Activated CD8-positive, alpha-beta memory T cell treated with anti-CD3 and anti-CD28 coated beads, Interleukin-2, amount 10 ng/mL, durations not matched to agents 7 days and 5 days (primary cell): ENCODE results near the gene ZNF385D. TPM values are rescaled to one million over a fixed set of nuclear protein-coding genes. Genes with fewer than 3 reads are reported as not detected.
"Not testable (repeated sequence)": the region's sequence is repeated elsewhere in the genome, so short reads cannot be mapped to it uniquely, and the experiment has no call there.

Experiments
- ATAC-seq: fragments of 150-1000 bp; cut with Tn5 transposase; one replicate; pipeline ENCODE4 v1.10.0; 2021; ENCODE audit warnings: moderate library complexity
- CTCF ChIA-PET: fragments of 350-600 bp; sonication (Branson Sonifier 250); formaldehyde crosslinking; loops from one replicate; lab custom pipeline; 2021; ENCODE audit warnings: antibody characterized with exemption; lab: Charles Lee
- DNase-seq: peaks from one replicate; pipeline ENCODE4 v3.0.0-alpha.2; 2020
- H3K27ac Mint-ChIP-seq: one replicate; pipeline ENCODE4 v1.8.0; 2021; ENCODE audit warnings: mild to moderate bottlenecking, mixed read lengths
- H3K27me3 Mint-ChIP-seq: one replicate; pipeline ENCODE4 v1.8.0; 2021; ENCODE audit warnings: mixed read lengths
- H3K36me3 Mint-ChIP-seq: one replicate; pipeline ENCODE4 v1.8.0; 2021; ENCODE audit warnings: mild to moderate bottlenecking, mixed read lengths
- H3K4me1 Mint-ChIP-seq: one replicate; pipeline ENCODE4 v1.8.0; 2021; ENCODE audit warnings: mixed read lengths
- H3K4me3 Mint-ChIP-seq: one replicate; pipeline ENCODE4 v1.8.0; 2021; ENCODE audit warnings: mild to moderate bottlenecking, moderate library complexity, mixed read lengths
- H3K9me3 Mint-ChIP-seq: one replicate; pipeline ENCODE4 v1.8.0; 2022; ENCODE audit warnings: low read depth, mixed read lengths
- total RNA-seq, 2 experiments: library from RNA; stranded (reverse); gene quantifications; one replicate each; pipeline ENCODE4 v1.2.3, GENCODE V29; 2021

The ZNF385D gene
- total RNA-seq, 2 experiments from 2014 or later: not detected

- H3K27me3 Mint-ChIP-seq, H3K9me3 Mint-ChIP-seq, H3K36me3 Mint-ChIP-seq, ATAC-seq, H3K4me1 Mint-ChIP-seq, H3K27ac Mint-ChIP-seq, DNase-seq, H3K4me3 Mint-ChIP-seq, CTCF ChIA-PET: not testable (repeated sequence)
Observed at GRCh38 chr3:21486024-21486935, 264.7 kb downstream of the ZNF385D start.

GRCh38 chr3:21484828-21485144, 266.2 kb downstream of the ZNF385D start:
- H3K9me3 Mint-ChIP-seq: peaks cover 2% of the 10 kb centered on the region
- ATAC-seq (no peak), DNase-seq (no peak)
- no peaks in the 10 kb centered on the region for H3K27me3 Mint-ChIP-seq
- no peaks in the 10 kb centered on the region for H3K36me3 Mint-ChIP-seq
- H3K4me3 Mint-ChIP-seq: no peak overlapping the region
- CTCF ChIA-PET: interaction anchor here (1.2 kb wide), 1 partner anchor 264 kb away, joined by 3 read pairs; no protein-coding TSS in a partner anchor
- no peak overlapping the region for H3K27ac Mint-ChIP-seq
- no peaks in the 10 kb centered on the region for H3K4me1 Mint-ChIP-seq

- no peaks in the 10 kb centered on the region for H3K27me3 Mint-ChIP-seq
- no peaks in the 10 kb centered on the region for H3K36me3 Mint-ChIP-seq
- H3K27ac Mint-ChIP-seq: no peak overlapping the region
- H3K9me3 Mint-ChIP-seq: peaks cover 2% of the 10 kb centered on the region
- DNase-seq: no peak
- no peak for ATAC-seq
- CTCF ChIA-PET: interaction anchor here (1.2 kb wide), 1 partner anchor 264 kb away, joined by 3 read pairs; no protein-coding TSS in a partner anchor
- H3K4me3 Mint-ChIP-seq: no peak overlapping the region
- no peaks in the 10 kb centered on the region for H3K4me1 Mint-ChIP-seq
Observed at GRCh38 chr3:21484057-21484827, 266.8 kb downstream of the ZNF385D start.

- Mint-ChIP-seq H3K4me1 (no peaks in the 10 kb centered on the region), H3K27me3 (no peaks in the 10 kb centered on the region), H3K36me3 (no peaks in the 10 kb centered on the region), H3K4me3 (no peak overlapping the region), H3K27ac (no peak overlapping the region), H3K9me3 (peaks cover 5% of the 10 kb centered on the region)
- DNase-seq (no peak), ATAC-seq (no peak)
- CTCF ChIA-PET: no interaction called here
Observed at GRCh38 chr3:21481991-21482390, 269.0 kb downstream of the ZNF385D start.

- Mint-ChIP-seq H3K36me3 (no peaks in the 10 kb centered on the region), H3K9me3 (peaks cover 7% of the 10 kb centered on the region), H3K4me1 (no peaks in the 10 kb centered on the region), H3K27me3 (no peaks in the 10 kb centered on the region), H3K4me3 (no peak overlapping the region), H3K27ac (no peak overlapping the region)
- ATAC-seq (no peak), DNase-seq (no peak)
- CTCF ChIA-PET: no interaction called here
Observed at GRCh38 chr3:21477541-21478288, 273.3 kb downstream of the ZNF385D start.

- DNase-seq (no peak), ATAC-seq (no peak)
- Mint-ChIP-seq H3K36me3 (no peaks in the 10 kb centered on the region), H3K27ac (no peak overlapping the region), H3K4me3 (no peak overlapping the region), H3K27me3 (no peaks in the 10 kb centered on the region), H3K4me1 (no peaks in the 10 kb centered on the region), H3K9me3 (peaks cover 20% of the 10 kb centered on the region)
- CTCF ChIA-PET: no interaction called here
Observed at GRCh38 chr3:21466476-21466875, 284.5 kb downstream of the ZNF385D start.

GRCh38 chr3:21464746-21465145, 286.3 kb downstream of the ZNF385D start:
- Mint-ChIP-seq H3K27me3 (no peaks in the 10 kb centered on the region), H3K4me1 (no peaks in the 10 kb centered on the region), H3K9me3 (peaks cover 19% of the 10 kb centered on the region), H3K36me3 (no peaks in the 10 kb centered on the region), H3K27ac (no peak overlapping the region), H3K4me3 (no peak overlapping the region)
- DNase-seq: no peak
- CTCF ChIA-PET: no interaction called here
- no peak for ATAC-seq

- ATAC-seq (no peak), DNase-seq (no peak)
- CTCF ChIA-PET: no interaction called here
- Mint-ChIP-seq H3K9me3 (peaks cover 19% of the 10 kb centered on the region), H3K27me3 (no peaks in the 10 kb centered on the region), H3K27ac (no peak overlapping the region), H3K4me1 (no peaks in the 10 kb centered on the region), H3K36me3 (no peaks in the 10 kb centered on the region), H3K4me3 (no peak overlapping the region)
Observed at GRCh38 chr3:21463319-21463718, 287.7 kb downstream of the ZNF385D start.

GRCh38 chr3:21462141-21462540, 288.9 kb downstream of the ZNF385D start:
- H3K4me1 Mint-ChIP-seq: no peaks in the 10 kb centered on the region
- no peak for ATAC-seq
- H3K27ac Mint-ChIP-seq: no peak overlapping the region
- H3K4me3 Mint-ChIP-seq: no peak overlapping the region
- peaks cover 15% of the 10 kb centered on the region for H3K9me3 Mint-ChIP-seq
- CTCF ChIA-PET: no interaction called here
- H3K27me3 Mint-ChIP-seq: no peaks in the 10 kb centered on the region
- no peak for DNase-seq
- H3K36me3 Mint-ChIP-seq: no peaks in the 10 kb centered on the region

- Mint-ChIP-seq H3K36me3 (no peaks in the 10 kb centered on the region), H3K9me3 (peaks cover 2% of the 10 kb centered on the region), H3K4me3 (no peak overlapping the region), H3K27me3 (no peaks in the 10 kb centered on the region), H3K27ac (no peak overlapping the region), H3K4me1 (no peaks in the 10 kb centered on the region)
- ATAC-seq (no peak), DNase-seq (no peak)
- CTCF ChIA-PET: no interaction called here
Observed at GRCh38 chr3:21457084-21457483, 293.9 kb downstream of the ZNF385D start.

- no peak for ATAC-seq
- peaks cover 6% of the 10 kb centered on the region for H3K9me3 Mint-ChIP-seq
- no peaks in the 10 kb centered on the region for H3K4me1 Mint-ChIP-seq
- no peaks in the 10 kb centered on the region for H3K27me3 Mint-ChIP-seq
- H3K27ac Mint-ChIP-seq: no peak overlapping the region
- H3K36me3 Mint-ChIP-seq: no peaks in the 10 kb centered on the region
- DNase-seq: no peak
- CTCF ChIA-PET: no interaction called here
- no peak overlapping the region for H3K4me3 Mint-ChIP-seq
Observed at GRCh38 chr3:21449738-21450137, 301.3 kb downstream of the ZNF385D start.

GRCh38 chr3:21447476-21448151, 303.4 kb downstream of the ZNF385D start:
- Mint-ChIP-seq H3K36me3 (no peaks in the 10 kb centered on the region), H3K27ac (no peak overlapping the region), H3K4me3 (no peak overlapping the region), H3K9me3 (peaks cover 6% of the 10 kb centered on the region), H3K27me3 (no peaks in the 10 kb centered on the region), H3K4me1 (no peaks in the 10 kb centered on the region)
- CTCF ChIA-PET: no interaction called here
- DNase-seq (no peak), ATAC-seq (no peak)

GRCh38 chr3:21446945-21447475, 304.0 kb downstream of the ZNF385D start:
- ATAC-seq: no peak
- H3K9me3 Mint-ChIP-seq: peaks cover 7% of the 10 kb centered on the region
- no peak overlapping the region for H3K4me3 Mint-ChIP-seq
- no peak overlapping the region for H3K27ac Mint-ChIP-seq
- CTCF ChIA-PET: no interaction called here
- DNase-seq: no peak
- H3K4me1 Mint-ChIP-seq: no peaks in the 10 kb centered on the region
- no peaks in the 10 kb centered on the region for H3K27me3 Mint-ChIP-seq
- no peaks in the 10 kb centered on the region for H3K36me3 Mint-ChIP-seq
